ENCODE results near the gene TLR7. TPM values are rescaled to one million over a fixed set of nuclear protein-coding genes. Genes with fewer than 3 reads are reported as not detected.

Gene TLR7
- total and polyA plus RNA-seq, 2 donors (not counting 3 experiments of a cell fraction or from before 2014, with no cell fraction given): not detected

DNA sequence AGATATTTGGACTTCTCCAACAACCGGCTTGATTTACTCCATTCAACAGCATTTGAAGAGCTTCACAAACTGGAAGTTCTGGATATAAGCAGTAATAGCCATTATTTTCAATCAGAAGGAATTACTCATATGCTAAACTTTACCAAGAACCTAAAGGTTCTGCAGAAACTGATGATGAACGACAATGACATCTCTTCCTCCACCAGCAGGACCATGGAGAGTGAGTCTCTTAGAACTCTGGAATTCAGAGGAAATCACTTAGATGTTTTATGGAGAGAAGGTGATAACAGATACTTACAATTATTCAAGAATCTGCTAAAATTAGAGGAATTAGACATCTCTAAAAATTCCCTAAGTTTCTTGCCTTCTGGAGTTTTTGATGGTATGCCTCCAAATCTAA lies 20.3 kb downstream of the TLR7 start:
- BruUV-seq (replicated peaks): no TSS peak
- Histone ChIP-seq H3K9ac (replicated peaks; ENCODE audit: extremely low read depth, insufficient read depth, low read length) (no peak overlapping the region), H2AFZ (ENCODE audit: low read depth, low read length) (no peak overlapping the region), H3K36me3 (ENCODE audit: control insufficient read depth in 2 of 2, extremely low read depth in 1 of 2, insufficient read depth in 2 of 2, low read length in 2 of 2) (no peaks in the 10 kb centered on the region), H3K4me2 (ENCODE audit: insufficient read depth, low read length) (no peak overlapping the region), H3K4me3 (replicated peaks in 1 of 3; ENCODE audit: insufficient read depth in 1 of 3, low read depth in 1 of 3, low read length in 3 of 3) (no peak overlapping the region), H3K27ac (ENCODE audit: insufficient read depth, low read depth, low read length) (no peak overlapping the region), H3K27me3 (ENCODE audit: control insufficient read depth in 2 of 2, insufficient read depth in 2 of 2, low read length in 2 of 2) (no peaks in the 10 kb centered on the region), H3K9me3 (replicated peaks; ENCODE audit: control insufficient read depth, insufficient read depth, low read length) (no peaks in the 10 kb centered on the region), H3K4me1 (ENCODE audit: control insufficient read depth, extremely low read depth, insufficient read depth, low read length) (no peaks in the 10 kb centered on the region), H3K79me2 (ENCODE audit: control insufficient read depth, insufficient read depth, low read length) (no peaks in the 10 kb centered on the region), H4K20me1 (replicated peaks; ENCODE audit: control insufficient read depth, extremely low read depth, insufficient read depth, low read length) (no peaks in the 10 kb centered on the region), H3K9me1 (replicated peaks; ENCODE audit: control insufficient read depth, extremely low read depth, insufficient read depth, low read length) (no peaks in the 10 kb centered on the region)
- intact Hi-C loops (cut with micrococcal nuclease): no loop called here
- POLR2A ChIA-PET: no interaction called here
- TF ChIP-seq MAX (IDR thresholded peaks at IDR 0.05; ENCODE audit: insufficient read depth, insufficient read length): no peak
- no peak for TF ChIP-seq FOS (IDR thresholded peaks at IDR 0.05; ENCODE audit: borderline replicate concordance, insufficient read depth, low read length)
- TF ChIP-seq JUN (IDR thresholded peaks at IDR 0.05; ENCODE audit: borderline replicate concordance, insufficient read depth, insufficient read length, low read depth): no peak
- TF ChIP-seq, protein P1, sequence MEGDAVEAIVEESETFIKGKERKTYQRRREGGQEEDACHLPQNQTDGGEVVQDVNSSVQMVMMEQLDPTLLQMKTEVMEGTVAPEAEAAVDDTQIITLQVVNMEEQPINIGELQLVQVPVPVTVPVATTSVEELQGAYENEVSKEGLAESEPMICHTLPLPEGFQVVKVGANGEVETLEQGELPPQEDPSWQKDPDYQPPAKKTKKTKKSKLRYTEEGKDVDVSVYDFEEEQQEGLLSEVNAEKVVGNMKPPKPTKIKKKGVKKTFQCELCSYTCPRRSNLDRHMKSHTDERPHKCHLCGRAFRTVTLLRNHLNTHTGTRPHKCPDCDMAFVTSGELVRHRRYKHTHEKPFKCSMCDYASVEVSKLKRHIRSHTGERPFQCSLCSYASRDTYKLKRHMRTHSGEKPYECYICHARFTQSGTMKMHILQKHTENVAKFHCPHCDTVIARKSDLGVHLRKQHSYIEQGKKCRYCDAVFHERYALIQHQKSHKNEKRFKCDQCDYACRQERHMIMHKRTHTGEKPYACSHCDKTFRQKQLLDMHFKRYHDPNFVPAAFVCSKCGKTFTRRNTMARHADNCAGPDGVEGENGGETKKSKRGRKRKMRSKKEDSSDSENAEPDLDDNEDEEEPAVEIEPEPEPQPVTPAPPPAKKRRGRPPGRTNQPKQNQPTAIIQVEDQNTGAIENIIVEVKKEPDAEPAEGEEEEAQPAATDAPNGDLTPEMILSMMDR (IDR thresholded peaks at IDR 0.05; ENCODE audit: extremely low read depth in 1 of 2, insufficient read depth in 1 of 2, low read depth in 1 of 2, low read length in 2 of 2): no peak
- TF ChIP-seq POLR2AphosphoS5 (IDR thresholded peaks at IDR 0.05; ENCODE audit: insufficient read depth, low read depth, low read length): no peak
- no peak for TF ChIP-seq POLR2A (IDR thresholded peaks at IDR 0.05; ENCODE audit: low read depth, low read length)
- no peak for TF ChIP-seq EZH2 (IDR thresholded peaks at IDR 0.05; ENCODE audit: borderline replicate concordance, low read depth, low read length, severe bottlenecking)
- TF ChIP-seq MYC (IDR thresholded peaks at IDR 0.05; ENCODE audit: low read depth, low read length): no peak
- no peak for TF ChIP-seq GATA2 (IDR thresholded peaks at IDR 0.05; ENCODE audit: insufficient read depth, insufficient read length, low read depth, low read length)
- FAIRE-seq: peak; percentile 15
- DNase-seq (ENCODE audit: low read depth, low spot score): no peak
- CTCF ChIA-PET: interaction anchor here (0.6 to 2.6 kb wide), 2 partner anchors 73 to 1363 kb away, joined by 3 to 6 read pairs; no protein-coding TSS in a partner anchor
- dilution Hi-C loops (cut with MboI; ENCODE audit: extremely low pct_ligation_motif_present, low sequenced_read_pairs): no loop called here

Data from endothelial cell of umbilical vein (primary cell).